Esophagus squamous epithelium (tissue), 5 donors: ENCODE results near the gene GAS2. TPM values are rescaled to one million over a fixed set of nuclear protein-coding genes. Genes with fewer than 3 reads are reported as not detected.
A peak's percentile ranks its signal among the peaks of the same experiment; 100 is the strongest.

Experiments
- DNase-seq: peaks from one replicate; lab custom pipeline; 2025; lab: John Stamatoyannopoulos, UW
- H3K27ac ChIP-seq, 4 donors: fragments of 200-600 bp; sonication (generic); one replicate each; pipeline ENCODE4 v1.5.1; 2016 to 2019; ENCODE audit warnings: mild to moderate bottlenecking in 1 of 4
- H3K27me3 ChIP-seq, 4 donors: fragments of 200-600 bp; sonication (generic); 1 replicate in 3 of 4; 2 replicates in 1 of 4; pipeline versions ENCODE4 v1.5.1 to v1.6.0; 2017 to 2021; ENCODE audit warnings: antibody characterized with exemption in 1 of 4
- H3K36me3 ChIP-seq, 3 donors: fragments of 200-600 bp; sonication (generic); one replicate each; pipeline ENCODE4 v1.5.1; 2016 to 2019
- H3K4me1 ChIP-seq, 3 donors: fragments of 200-600 bp; sonication (generic); one replicate each; pipeline ENCODE4 v1.5.1; 2017 to 2019
- H3K4me3 ChIP-seq, 4 donors: fragments of 200-600 bp; sonication (generic); 1 replicate in 3 of 4; 2 replicates in 1 of 4; pipeline ENCODE4 v1.5.1; 2016 to 2019; ENCODE audit warnings: mild to moderate bottlenecking in 2 of 4, moderate library complexity in 1 of 4
- H3K9me3 ChIP-seq, 3 donors: fragments of 200-600 bp; sonication (generic); one replicate each; pipeline ENCODE4 v1.5.1; 2016 to 2019
- POLR2A ChIP-seq, 4 donors: fragments of 450-650 bp; IDR thresholded peaks; one replicate each; pipeline ENCODE4 v1.6.1; 2017; ENCODE audit warnings: antibody characterized with exemption in 4 of 4, mild to moderate bottlenecking in 4 of 4, moderate library complexity in 3 of 4
- WGBS, 2 donors: methylation state at CpG; one replicate each; pipeline ENCODE4 v1.1.5; 2018; 5-methylcytosine and 5-hydroxymethylcytosine counted together
- intact Hi-C: fragments of 100-400 bp; cut with DNase I; formaldehyde crosslinking; loops from one replicate; pipeline ENCODE4 v1.15.0; 2022
- total RNA-seq, 4 donors: library from RNA; depleted of rRNA; stranded (reverse); fragments of >200 nt; gene quantifications; one replicate each; pipeline ENCODE4 v1.1.0, GENCODE V29; 2016
- TF ChIP-seq, protein P1 (sequence below), 6 experiments: fragments of 450-650 bp in 4 of 6; fragments of 200-600 bp in 2 of 6; sonication (generic) in 2 of 6; IDR thresholded peaks; one replicate each; pipeline ENCODE4 v1.5.1; 2016 to 2019; ENCODE audit warnings: antibody characterized with exemption in 6 of 6, mild to moderate bottlenecking in 4 of 6, moderate library complexity in 4 of 6
- donor health status: DM: yes; HTN: yes; CAD: no.

GAS2 gene
- total RNA-seq, 4 donors from 2014 or later, result 0.15 to 4.0 (median 2.5) TPM

DNA sequence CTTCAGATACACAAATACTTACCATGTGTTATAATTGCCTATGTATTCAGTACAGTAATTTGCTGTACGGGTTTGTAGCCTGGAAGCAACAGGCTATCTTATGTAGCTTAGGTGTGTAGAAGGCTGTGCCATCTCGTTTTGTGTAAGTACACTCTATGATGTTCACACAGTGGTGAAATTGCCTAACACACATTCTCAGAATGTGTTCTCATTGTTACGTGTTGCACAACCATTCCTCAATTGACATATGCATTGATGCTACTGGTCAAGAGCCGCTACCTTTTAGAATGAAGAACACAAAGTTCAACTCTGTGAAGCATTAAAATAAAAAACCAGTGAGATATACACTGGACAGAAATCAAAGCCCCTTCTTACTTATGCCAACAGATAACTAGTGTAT is 136.4 kb downstream of the GAS2 start:
- H3K27me3 ChIP-seq, result peaks cover 0 to 9% (median 0%) of the 10 kb centered on the region in 4 donors
- no peak overlapping the region for H3K4me3 ChIP-seq
- no peaks in the 10 kb centered on the region for H3K4me1 ChIP-seq
- TF ChIP-seq POLR2A (IDR thresholded peaks at IDR 0.05), result no peak
- TF ChIP-seq, protein P1, sequence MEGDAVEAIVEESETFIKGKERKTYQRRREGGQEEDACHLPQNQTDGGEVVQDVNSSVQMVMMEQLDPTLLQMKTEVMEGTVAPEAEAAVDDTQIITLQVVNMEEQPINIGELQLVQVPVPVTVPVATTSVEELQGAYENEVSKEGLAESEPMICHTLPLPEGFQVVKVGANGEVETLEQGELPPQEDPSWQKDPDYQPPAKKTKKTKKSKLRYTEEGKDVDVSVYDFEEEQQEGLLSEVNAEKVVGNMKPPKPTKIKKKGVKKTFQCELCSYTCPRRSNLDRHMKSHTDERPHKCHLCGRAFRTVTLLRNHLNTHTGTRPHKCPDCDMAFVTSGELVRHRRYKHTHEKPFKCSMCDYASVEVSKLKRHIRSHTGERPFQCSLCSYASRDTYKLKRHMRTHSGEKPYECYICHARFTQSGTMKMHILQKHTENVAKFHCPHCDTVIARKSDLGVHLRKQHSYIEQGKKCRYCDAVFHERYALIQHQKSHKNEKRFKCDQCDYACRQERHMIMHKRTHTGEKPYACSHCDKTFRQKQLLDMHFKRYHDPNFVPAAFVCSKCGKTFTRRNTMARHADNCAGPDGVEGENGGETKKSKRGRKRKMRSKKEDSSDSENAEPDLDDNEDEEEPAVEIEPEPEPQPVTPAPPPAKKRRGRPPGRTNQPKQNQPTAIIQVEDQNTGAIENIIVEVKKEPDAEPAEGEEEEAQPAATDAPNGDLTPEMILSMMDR (IDR thresholded peaks at IDR 0.05), result no peak
- H3K27ac ChIP-seq, result no peak overlapping the region
- WGBS, 2 donors, result 68 to 70% methylated on average over 4 of the region's 4 CpGs
- DNase-seq, result no peak
- H3K9me3 ChIP-seq, result no peaks in the 10 kb centered on the region
- intact Hi-C loops, result no loop called here
- H3K36me3 ChIP-seq, result no peaks in the 10 kb centered on the region

DNA sequence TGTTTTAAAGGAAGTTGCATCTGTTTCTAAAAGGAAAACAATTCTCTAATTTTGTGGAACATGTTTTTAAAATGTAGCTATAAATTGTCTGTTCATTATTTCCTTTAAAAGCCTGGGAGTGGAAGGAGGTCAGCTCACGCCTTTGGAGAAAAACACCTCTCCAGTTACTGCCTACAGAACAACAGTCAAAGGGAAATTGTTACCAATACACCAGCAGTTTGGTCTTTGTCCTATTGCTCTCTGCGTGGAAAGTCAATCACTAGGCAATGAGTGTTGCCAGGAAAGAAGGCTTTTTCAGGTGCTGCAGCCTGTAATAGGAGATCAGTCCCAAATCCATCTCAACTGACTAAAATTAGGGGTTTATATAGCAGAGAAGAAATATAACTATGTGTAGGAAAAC is 141.0 kb downstream of the GAS2 start:
- no peaks in the 10 kb centered on the region for H3K36me3 ChIP-seq
- 65 to 79% methylated on average over 2 of the region's 2 CpGs for WGBS, 2 donors
- H3K27me3 ChIP-seq, result peaks cover 0 to 5% (median 0%) of the 10 kb centered on the region in 4 donors
- H3K9me3 ChIP-seq, result no peaks in the 10 kb centered on the region
- peaks cover 0 to 9% (median 0%) of the 10 kb centered on the region in 3 donors for H3K4me1 ChIP-seq
- TF ChIP-seq, protein P1 (IDR thresholded peaks at IDR 0.05), result no peak
- no peak for TF ChIP-seq POLR2A (IDR thresholded peaks at IDR 0.05)
- DNase-seq, result no peak
- no peak overlapping the region for H3K4me3 ChIP-seq
- intact Hi-C loops, result no loop called here
- no peak overlapping the region for H3K27ac ChIP-seq

- no peaks in the 10 kb centered on the region for H3K36me3 ChIP-seq
- DNase-seq, result no peak
- H3K9me3 ChIP-seq, result no peaks in the 10 kb centered on the region
- peak overlapping the region in 2 of 4 donors; percentile 16 to 25 for H3K27ac ChIP-seq
- WGBS, 2 donors, result 63 to 68% methylated on average over 2 of the region's 2 CpGs
- peaks cover 0 to 9% (median 0%) of the 10 kb centered on the region in 3 donors for H3K4me1 ChIP-seq
- H3K27me3 ChIP-seq, result peaks cover 0 to 5% (median 0%) of the 10 kb centered on the region in 4 donors
- no peak for TF ChIP-seq POLR2A (IDR thresholded peaks at IDR 0.05)
- TF ChIP-seq, protein P1 (IDR thresholded peaks at IDR 0.05), result no peak
- intact Hi-C loops, result no loop called here
- no peak overlapping the region for H3K4me3 ChIP-seq
Measured at GRCh38 chr11:22807855-22808570, 141.6 kb downstream of the GAS2 start.

GRCh38 chr11:22808571-22809197 is 142.3 kb downstream of the GAS2 start:
- Histone ChIP-seq H3K27ac (peak overlapping the region in 2 of 4 donors; percentile 16 to 25), H3K4me1 (peaks cover 0 to 9% (median 0%) of the 10 kb centered on the region in 3 donors), H3K27me3 (peaks cover 0 to 5% (median 0%) of the 10 kb centered on the region in 4 donors), H3K36me3 (no peaks in the 10 kb centered on the region), H3K4me3 (no peak overlapping the region), H3K9me3 (no peaks in the 10 kb centered on the region)
- WGBS, 2 donors, result 61 to 66% methylated on average over 3 of the region's 3 CpGs
- intact Hi-C loops, result no loop called here
- DNase-seq, result no peak
- TF ChIP-seq, protein P1 (IDR thresholded peaks at IDR 0.05), result no peak
- TF ChIP-seq POLR2A (IDR thresholded peaks at IDR 0.05), result no peak

GRCh38 chr11:22809893-22810292 is 143.5 kb downstream of the GAS2 start:
- Histone ChIP-seq H3K36me3 (no peaks in the 10 kb centered on the region), H3K9me3 (no peaks in the 10 kb centered on the region), H3K4me1 (peaks cover 0 to 9% (median 0%) of the 10 kb centered on the region in 3 donors), H3K27me3 (no peaks in the 10 kb centered on the region), H3K27ac (no peak overlapping the region), H3K4me3 (no peak overlapping the region)
- 86 to 94% methylated on average over 3 of the region's 3 CpGs for WGBS, 2 donors
- TF ChIP-seq POLR2A (IDR thresholded peaks at IDR 0.05), result no peak
- TF ChIP-seq, protein P1 (IDR thresholded peaks at IDR 0.05), result no peak
- DNase-seq, result no peak
- intact Hi-C loops, result no loop called here
